NCI-H2107 treated with DMSO at 0.1 percent for 48 hours (cell line): ENCODE results near the gene MICAL3.
A peak's percentile ranks its signal among the peaks of the same experiment; 100 is the strongest.
"Not testable (repeated sequence)": the region's sequence is repeated elsewhere in the genome, so short reads cannot be mapped to it uniquely, and the experiment has no call there.

ENCODE experiments used
- DNase-seq: peaks from one replicate; lab custom pipeline; 2025; ENCODE audit not compliant: unreplicated experiment; lab: John Stamatoyannopoulos, UW

The MICAL3 gene

GRCh38 chr22:18060646-18061620 lies 36.6 kb upstream of the MICAL3 start:
- DNase-seq = no peak

GRCh38 chr22:18059991-18060390 lies 35.6 kb upstream of the MICAL3 start:
- no peak for DNase-seq

- DNase-seq = no peak
Measured at GRCh38 chr22:18059473-18059872, 35.1 kb upstream of the MICAL3 start.

GRCh38 chr22:18059094-18059417 lies 34.7 kb upstream of the MICAL3 start:
- DNase-seq = no peak

- DNase-seq = no peak
Measured at GRCh38 chr22:18058371-18059093, 34.2 kb upstream of the MICAL3 start.

- no peak for DNase-seq
Measured at GRCh38 chr22:18057568-18058209, 33.3 kb upstream of the MICAL3 start.

- DNase-seq = no peak
Measured at GRCh38 chr22:18056807-18057474, 32.6 kb upstream of the MICAL3 start.

GRCh38 chr22:18056161-18056666 lies 31.9 kb upstream of the MICAL3 start:
- DNase-seq = peak; percentile 30

- DNase-seq = no peak
Measured at GRCh38 chr22:18055619-18056160, 31.3 kb upstream of the MICAL3 start.

GRCh38 chr22:18053216-18053946 lies 29.0 kb upstream of the MICAL3 start:
- not testable (repeated sequence) for DNase-seq

- DNase-seq = not testable (repeated sequence)
Measured at GRCh38 chr22:18051113-18051512, 26.8 kb upstream of the MICAL3 start.

GRCh38 chr22:18050065-18050464 lies 25.7 kb upstream of the MICAL3 start:
- DNase-seq = no peak

- DNase-seq = no peak
Measured at GRCh38 chr22:18048441-18048898, 24.1 kb upstream of the MICAL3 start.

- no peak for DNase-seq
Measured at GRCh38 chr22:18048041-18048440, 23.7 kb upstream of the MICAL3 start.

GRCh38 chr22:18045794-18046193 lies 21.4 kb upstream of the MICAL3 start:
- no peak for DNase-seq

- DNase-seq = peak; percentile 38
Measured at GRCh38 chr22:18044548-18045271, 20.3 kb upstream of the MICAL3 start.

GRCh38 chr22:18042685-18043084 lies 18.3 kb upstream of the MICAL3 start:
- no peak for DNase-seq

GRCh38 chr22:18040898-18041297 lies 16.5 kb upstream of the MICAL3 start:
- not testable (repeated sequence) for DNase-seq

GRCh38 chr22:18035751-18036150 lies 11.4 kb upstream of the MICAL3 start:
- peak; percentile 30 for DNase-seq
